ENCODE data around the gene GPN3. TPM values are rescaled to one million over a fixed set of nuclear protein-coding genes. Genes with fewer than 3 reads are reported as not detected.
"Not testable (repeated sequence)": the region's sequence is repeated elsewhere in the genome, so short reads cannot be mapped to it uniquely, and the experiment has no call there.

The GPN3 gene
- total RNA-seq, 2 donors from 2014 or later, result 28.4 to 40.2 TPM

- WGBS, result 43% methylated on average over 3 of the region's 3 CpGs
- intact Hi-C loops (cut with DNase I), result loop anchor here (10.0 kb wide), 1 partner anchor 142 kb away; the partner anchor contains the start of gene ATP2A2
- no peaks in the 10 kb centered on the region for H3K27me3 ChIP-seq (replicated peaks; ENCODE audit: insufficient read depth)
- no peak overlapping the region for H3K4me3 ChIP-seq
- DNase-seq (ENCODE audit: low spot score), result no peak
- no peaks in the 10 kb centered on the region for H3K9me3 ChIP-seq
- no peaks in the 10 kb centered on the region for H3K36me3 ChIP-seq
- TF ChIP-seq POLR2A (IDR thresholded peaks at IDR 0.05) (no peak), POLR2AphosphoS5 (IDR thresholded peaks at IDR 0.05) (no peak), CTCF (IDR thresholded peaks at IDR 0.05) (no peak)
- H3K27ac ChIP-seq, result no peak overlapping the region
- no peaks in the 10 kb centered on the region for H3K4me1 ChIP-seq (replicated peaks)
These were observed 41.7 kb downstream of the GPN3 start for GRCh38 chr12:110426406-110426805.

GRCh38 chr12:110424237-110424636 lies 43.8 kb downstream of the GPN3 start:
- Histone ChIP-seq H3K4me3 (no peak overlapping the region), H3K27ac (no peak overlapping the region), H3K36me3 (no peaks in the 10 kb centered on the region), H3K4me1 (replicated peaks) (no peaks in the 10 kb centered on the region), H3K9me3 (no peaks in the 10 kb centered on the region), H3K27me3 (replicated peaks; ENCODE audit: insufficient read depth) (no peaks in the 10 kb centered on the region)
- intact Hi-C loops (cut with DNase I), result loop anchor here (10.0 kb wide), 1 partner anchor 139 kb away; the partner anchor contains the start of gene ATP2A2
- DNase-seq (ENCODE audit: low spot score), result no peak
- no peak for TF ChIP-seq POLR2AphosphoS5 (IDR thresholded peaks at IDR 0.05)
- TF ChIP-seq CTCF (IDR thresholded peaks at IDR 0.05), result no peak
- TF ChIP-seq POLR2A (IDR thresholded peaks at IDR 0.05), result no peak
- WGBS, result 78% methylated on average over 3 of the region's 3 CpGs

GRCh38 chr12:110421701-110422100 lies 46.4 kb downstream of the GPN3 start:
- H3K27ac ChIP-seq, result no peak overlapping the region
- H3K36me3 ChIP-seq, result no peaks in the 10 kb centered on the region
- H3K4me3 ChIP-seq, result no peak overlapping the region
- no peaks in the 10 kb centered on the region for H3K4me1 ChIP-seq (replicated peaks)
- intact Hi-C loops (cut with DNase I), result loop anchor here (10.0 kb wide), 1 partner anchor 137 kb away; the partner anchor contains the start of gene ATP2A2
- H3K27me3 ChIP-seq (replicated peaks; ENCODE audit: insufficient read depth), result no peaks in the 10 kb centered on the region
- H3K9me3 ChIP-seq, result no peaks in the 10 kb centered on the region
- TF ChIP-seq POLR2A (IDR thresholded peaks at IDR 0.05), result no peak
- TF ChIP-seq CTCF (IDR thresholded peaks at IDR 0.05), result no peak
- TF ChIP-seq POLR2AphosphoS5 (IDR thresholded peaks at IDR 0.05), result no peak
- WGBS, result 70% methylated on average over 4 of the region's 4 CpGs
- no peak for DNase-seq (ENCODE audit: low spot score)

GRCh38 chr12:110421159-110421661 lies 46.8 kb downstream of the GPN3 start:
- no peak overlapping the region for H3K27ac ChIP-seq
- no peak for DNase-seq (ENCODE audit: low spot score)
- 59% methylated on average over 3 of the region's 3 CpGs for WGBS
- no peaks in the 10 kb centered on the region for H3K27me3 ChIP-seq (replicated peaks; ENCODE audit: insufficient read depth)
- H3K36me3 ChIP-seq, result no peaks in the 10 kb centered on the region
- H3K9me3 ChIP-seq, result no peaks in the 10 kb centered on the region
- H3K4me1 ChIP-seq (replicated peaks), result no peaks in the 10 kb centered on the region
- TF ChIP-seq CTCF (IDR thresholded peaks at IDR 0.05), result no peak
- no peak for TF ChIP-seq POLR2A (IDR thresholded peaks at IDR 0.05)
- no peak overlapping the region for H3K4me3 ChIP-seq
- intact Hi-C loops (cut with DNase I), result loop anchor here (10.0 kb wide), 1 partner anchor 136 kb away; the partner anchor contains the start of gene ATP2A2

- H3K27ac ChIP-seq; H3K9me3 ChIP-seq; H3K36me3 ChIP-seq; DNase-seq (ENCODE audit: low spot score); H3K4me1 ChIP-seq (replicated peaks); H3K27me3 ChIP-seq (replicated peaks; ENCODE audit: insufficient read depth); H3K4me3 ChIP-seq: not testable (repeated sequence)
- intact Hi-C loops (cut with DNase I), result loop anchor here (10.0 kb wide), 1 partner anchor 136 kb away; the partner anchor contains the start of gene ATP2A2
- 94% methylated on average over 1 of the region's 1 CpG for WGBS
These were observed 47.4 kb downstream of the GPN3 start for GRCh38 chr12:110420644-110421043.

GRCh38 chr12:110417113-110417512 lies 50.9 kb downstream of the GPN3 start:
- intact Hi-C loops (cut with DNase I); H3K4me3 ChIP-seq; H3K27me3 ChIP-seq (replicated peaks; ENCODE audit: insufficient read depth); H3K9me3 ChIP-seq; H3K4me1 ChIP-seq (replicated peaks); H3K36me3 ChIP-seq; DNase-seq (ENCODE audit: low spot score); H3K27ac ChIP-seq: not testable (repeated sequence)
- WGBS, result 94% methylated on average over 3 of the region's 3 CpGs

- H3K36me3 ChIP-seq; H3K4me3 ChIP-seq; H3K27ac ChIP-seq; H3K4me1 ChIP-seq (replicated peaks); H3K27me3 ChIP-seq (replicated peaks; ENCODE audit: insufficient read depth); DNase-seq (ENCODE audit: low spot score); H3K9me3 ChIP-seq; intact Hi-C loops (cut with DNase I): not testable (repeated sequence)
- 89% methylated on average over 6 of the region's 6 CpGs for WGBS
These were observed 58.0 kb downstream of the GPN3 start for GRCh38 chr12:110410086-110410485.

- intact Hi-C loops (cut with DNase I); H3K27me3 ChIP-seq (replicated peaks; ENCODE audit: insufficient read depth): not testable (repeated sequence)
- WGBS, result 84% methylated on average over 16 of the region's 16 CpGs
These were observed 62.9 kb downstream of the GPN3 start for GRCh38 chr12:110405126-110405662.

More at GRCh38 chr12:110405126-110405662, 62.9 kb downstream of the GPN3 start:
- H3K9me3 ChIP-seq; H3K4me3 ChIP-seq; H3K27ac ChIP-seq; DNase-seq (ENCODE audit: low spot score); H3K4me1 ChIP-seq (replicated peaks); H3K36me3 ChIP-seq: not testable (repeated sequence)

Data from prostate gland (tissue), 2 donors.